Dedifferentiated amniotic fluid mesenchymal stem cell (primary cell): ENCODE measurements around the gene RANBP1.

Source experiments
- DNase-seq: peaks from one replicate; pipeline ENCODE4 v3.0.0-alpha.2; 2016; ENCODE audit errors: extremely low spot score

Gene RANBP1

GRCh38 chr22:20172141-20172613, 56.3 kb downstream of the RANBP1 start:
- no peak for DNase-seq

- no peak for DNase-seq
Observed at GRCh38 chr22:20173246-20173645, 57.3 kb downstream of the RANBP1 start.

- no peak for DNase-seq
Observed at GRCh38 chr22:20173772-20174171, 57.9 kb downstream of the RANBP1 start.

GRCh38 chr22:20174785-20175596, 59.1 kb downstream of the RANBP1 start:
- no peak for DNase-seq

- DNase-seq = no peak
Observed at GRCh38 chr22:20175597-20175900, 59.6 kb downstream of the RANBP1 start.

- DNase-seq = no peak
Observed at GRCh38 chr22:20176421-20177085, 60.6 kb downstream of the RANBP1 start.
